Measurements from ENCODE around the gene CARD19. TPM values are rescaled to one million over a fixed set of nuclear protein-coding genes. Genes with fewer than 3 reads are reported as not detected.
A peak's percentile ranks its signal among the peaks of the same experiment; 100 is the strongest.

The CARD19 gene
- total RNA-seq, 8 experiments from 2014 or later, result 17.5 to 57.7 (median 30.1) TPM

DNA sequence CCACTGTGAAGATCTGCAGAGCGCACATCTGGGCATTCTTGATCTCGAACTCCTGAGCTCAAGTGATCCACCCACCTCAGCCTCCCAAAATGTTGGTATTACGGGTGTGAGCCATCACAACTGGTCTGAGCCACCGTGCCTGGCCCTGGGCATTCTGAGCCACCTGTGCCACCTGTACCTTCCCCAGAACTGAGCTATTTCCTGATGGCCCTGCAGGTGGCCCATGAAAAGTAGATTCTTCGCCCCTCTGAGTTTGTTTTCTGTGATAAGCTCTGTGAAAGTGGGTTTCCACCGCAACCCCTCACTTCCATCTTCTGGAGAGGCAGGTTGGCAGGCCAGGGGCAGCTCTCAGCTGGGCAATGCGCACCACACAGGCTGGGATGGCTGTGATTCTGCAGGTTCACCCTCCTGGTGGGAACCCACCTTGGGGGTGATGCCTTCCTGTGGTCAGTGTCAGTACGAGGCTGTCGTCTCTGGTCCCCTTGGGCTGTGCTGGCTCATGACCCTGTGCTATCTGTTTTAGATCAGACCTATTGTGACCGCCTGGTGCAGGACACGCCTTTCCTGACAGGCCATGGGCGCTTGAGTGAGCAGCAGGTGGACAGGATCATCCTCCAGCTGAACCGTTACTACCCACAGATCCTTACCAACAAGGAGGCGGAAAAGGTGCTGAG, 11.3 kb downstream of the CARD19 start:
- ATAC-seq (replicated peaks in 6 of 8), result no peak
- in situ Hi-C loops (cut with MboI; ENCODE audit: low pct_unique_long_range_greater_than_20kb in 2 of 9, low sequenced_read_pairs in 9 of 9, unreplicated experiment in 9 of 9), result no loop called here
- WGBS, 10 experiments, result 80 to 100% (median 93%) methylated on average over 2 to 5 of the region's 14 CpGs; no CpG with 5 or more reads in 5 of the 10 experiments
- no peak overlapping the region for H3K4me3 ChIP-seq
- H3K27ac ChIP-seq, result no peak overlapping the region
- H3K4me1 ChIP-seq (replicated peaks in 1 of 2), result no peaks in the 10 kb centered on the region

DNA sequence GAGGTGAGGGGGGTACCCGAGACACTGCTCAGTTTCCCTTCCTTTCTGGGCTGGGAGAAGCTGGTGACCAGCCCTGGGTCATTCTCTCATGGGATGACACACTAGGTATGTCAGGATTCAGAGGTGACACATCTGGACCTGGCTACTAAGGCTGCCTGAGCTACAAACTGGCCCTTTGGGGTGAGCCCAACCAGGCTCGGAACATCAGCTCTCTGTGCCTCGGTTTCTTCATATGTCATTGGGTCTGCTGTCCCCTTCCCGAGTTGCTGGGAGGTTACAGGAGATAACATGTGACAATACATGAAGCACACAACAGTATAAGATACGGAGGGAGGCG, 11.8 kb downstream of the CARD19 start:
- no peak overlapping the region for H3K27ac ChIP-seq
- 69 to 93% (median 79%) methylated on average over 2 to 3 of the region's 6 CpGs; no CpG with 5 or more reads in 7 of the 10 experiments for WGBS, 10 experiments
- in situ Hi-C loops (cut with MboI; ENCODE audit: low pct_unique_long_range_greater_than_20kb in 2 of 9, low sequenced_read_pairs in 9 of 9, unreplicated experiment in 9 of 9), result no loop called here
- no peaks in the 10 kb centered on the region for H3K4me1 ChIP-seq (replicated peaks in 1 of 2)
- no peak overlapping the region for H3K4me3 ChIP-seq
- ATAC-seq (replicated peaks in 6 of 8), result no peak

DNA sequence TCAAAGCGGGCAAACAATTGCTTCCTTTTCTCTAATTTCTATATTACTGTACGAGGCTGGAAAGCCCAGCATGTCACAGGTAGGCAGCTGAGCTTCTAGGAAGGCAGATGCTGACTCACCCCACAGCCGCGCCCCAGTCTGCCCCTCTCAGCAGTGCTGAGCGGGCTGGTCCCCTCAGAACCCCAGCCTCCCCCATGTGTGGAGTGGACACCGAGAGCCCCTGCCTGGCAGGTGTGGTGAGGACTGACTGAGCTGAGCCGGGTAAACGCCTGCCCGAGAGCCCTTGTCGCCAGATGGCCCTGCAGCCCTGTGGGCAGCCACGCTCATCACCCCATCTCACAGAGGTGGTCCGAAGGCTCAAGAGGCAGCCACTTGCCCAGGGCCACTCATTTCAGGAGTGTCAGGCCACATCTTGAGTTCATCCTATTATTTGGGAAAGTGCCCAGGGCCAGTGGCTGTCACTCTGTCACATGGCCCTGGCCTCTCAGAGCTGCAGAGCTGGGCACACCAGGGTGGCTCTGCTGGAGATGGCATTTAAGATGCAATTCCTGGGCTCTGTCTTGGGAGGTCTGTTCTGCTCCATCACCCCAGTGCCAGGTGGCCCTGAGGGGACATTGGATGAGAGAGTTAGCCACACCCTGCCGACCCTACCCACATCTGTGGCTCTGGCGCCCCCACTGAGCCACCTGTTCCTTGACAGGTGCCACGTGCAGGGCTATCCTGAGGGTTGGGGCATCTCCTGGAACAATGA, 12.4 kb downstream of the CARD19 start:
- peak in 4 of 8 experiments; percentile 11 to 20 (median 14) for ATAC-seq (replicated peaks in 6 of 8)
- Histone ChIP-seq H3K4me1 (replicated peaks in 1 of 2) (no peaks in the 10 kb centered on the region), H3K27ac (no peak overlapping the region), H3K4me3 (no peak overlapping the region)
- in situ Hi-C loops (cut with MboI; ENCODE audit: low pct_unique_long_range_greater_than_20kb in 2 of 9, low sequenced_read_pairs in 9 of 9, unreplicated experiment in 9 of 9), result no loop called here
- 40 to 90% (median 82%) methylated on average over 1 to 10 of the region's 15 CpGs; no CpG with 5 or more reads in 6 of the 10 experiments for WGBS, 10 experiments

DNA sequence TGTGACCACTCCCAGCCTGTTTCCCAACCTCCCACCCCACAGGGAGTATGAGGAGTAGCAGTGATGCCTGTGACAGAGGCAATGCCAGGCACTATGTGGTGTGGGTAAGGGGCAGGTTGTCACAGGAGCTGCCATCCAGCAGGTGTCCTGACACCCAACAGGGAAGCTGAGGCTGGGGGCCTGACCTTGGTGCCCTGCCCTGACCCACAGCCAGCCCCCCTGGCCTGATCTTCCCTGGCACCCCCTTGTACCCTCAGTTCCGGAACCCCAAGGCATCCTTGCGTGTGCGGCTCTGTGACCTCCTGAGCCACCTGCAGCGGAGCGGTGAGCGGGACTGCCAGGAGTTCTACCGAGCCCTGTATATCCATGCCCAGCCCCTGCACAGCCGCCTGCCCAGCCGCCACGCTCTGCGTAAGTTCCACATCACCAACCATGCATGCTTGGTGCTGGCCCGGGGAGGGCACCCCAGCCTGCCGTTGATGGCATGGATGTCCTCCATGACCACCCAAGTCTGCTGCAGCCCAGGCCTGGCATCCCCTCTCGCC, 14.4 kb downstream of the CARD19 start:
- Histone ChIP-seq H3K4me1 (replicated peaks in 1 of 2) (no peaks in the 10 kb centered on the region), H3K4me3 (no peak overlapping the region), H3K27ac (no peak overlapping the region)
- in situ Hi-C loops (cut with MboI; ENCODE audit: low pct_unique_long_range_greater_than_20kb in 2 of 9, low sequenced_read_pairs in 9 of 9, unreplicated experiment in 9 of 9), result no loop called here
- no peak for ATAC-seq (replicated peaks in 6 of 8)
- WGBS, 10 experiments, result 59 to 100% (median 86%) methylated on average over 1 to 3 of the region's 14 CpGs; no CpG with 5 or more reads in 7 of the 10 experiments

DNA sequence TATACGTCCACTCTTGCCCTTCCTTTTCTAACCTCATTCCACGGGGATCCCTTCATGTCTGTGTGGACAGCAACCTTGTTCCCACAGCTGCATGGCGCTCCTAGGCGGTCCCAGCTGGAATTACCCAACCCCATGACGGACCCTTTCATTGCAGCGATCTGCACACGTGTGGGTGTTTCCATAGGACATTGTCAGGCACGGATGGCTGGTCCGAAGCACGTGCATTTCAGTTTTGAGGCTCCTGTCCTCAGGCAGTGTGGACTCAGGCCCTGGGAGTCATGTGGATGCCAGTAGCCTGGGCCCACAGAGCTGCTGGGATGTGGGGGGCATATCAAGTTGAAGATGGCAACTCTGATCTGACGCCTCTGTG, 15.0 kb downstream of the CARD19 start:
- ATAC-seq (replicated peaks in 6 of 8), result no peak
- no peak overlapping the region for H3K27ac ChIP-seq
- peaks cover 0 to under 1% of the 10 kb centered on the region in 2 donors for H3K4me1 ChIP-seq (replicated peaks in 1 of 2)
- in situ Hi-C loops (cut with MboI; ENCODE audit: low pct_unique_long_range_greater_than_20kb in 2 of 9, low sequenced_read_pairs in 9 of 9, unreplicated experiment in 9 of 9), result no loop called here
- H3K4me3 ChIP-seq, result no peak overlapping the region
- WGBS, 10 experiments, result 70 to 100% (median 89%) methylated on average over 1 to 11 of the region's 11 CpGs; no CpG with 5 or more reads in 4 of the 10 experiments

DNA sequence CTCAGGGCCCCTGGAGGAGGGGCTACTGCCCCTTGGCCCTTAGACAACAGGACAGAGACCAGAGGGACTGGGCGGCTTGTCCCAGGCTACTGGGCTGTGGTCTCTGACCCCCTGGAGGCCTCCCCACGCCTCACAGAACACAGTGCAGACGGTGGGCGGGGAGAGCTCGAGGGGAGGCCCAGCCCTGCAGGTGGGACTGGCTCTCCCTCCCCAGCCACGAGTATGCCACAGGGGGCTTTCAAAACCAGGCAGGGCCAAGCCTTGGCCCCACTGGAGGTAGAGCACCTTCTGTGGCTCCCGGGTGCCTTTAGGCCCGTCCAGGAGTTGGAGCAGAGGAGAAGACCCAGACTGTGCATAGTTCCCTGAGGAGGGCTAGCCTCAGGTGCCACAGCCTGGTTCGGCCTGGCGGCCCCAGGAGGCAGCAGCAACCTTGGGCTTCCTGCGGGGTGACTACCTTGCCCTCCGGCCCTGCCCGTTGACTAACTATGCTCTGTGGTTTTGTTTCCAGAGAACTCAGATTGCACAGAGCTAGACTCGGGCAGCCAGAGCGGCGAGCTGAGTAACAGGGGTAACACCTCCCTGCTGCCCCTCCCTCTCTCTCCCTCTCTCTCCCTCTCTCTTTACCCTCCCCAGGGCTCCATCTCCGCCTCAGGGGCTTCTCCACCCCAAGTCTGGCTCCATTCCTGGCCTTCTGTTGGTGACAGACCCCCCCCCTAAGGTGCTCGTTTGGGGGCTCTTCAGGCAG, 15.5 kb downstream of the CARD19 start:
- no peak overlapping the region for H3K27ac ChIP-seq

DNA sequence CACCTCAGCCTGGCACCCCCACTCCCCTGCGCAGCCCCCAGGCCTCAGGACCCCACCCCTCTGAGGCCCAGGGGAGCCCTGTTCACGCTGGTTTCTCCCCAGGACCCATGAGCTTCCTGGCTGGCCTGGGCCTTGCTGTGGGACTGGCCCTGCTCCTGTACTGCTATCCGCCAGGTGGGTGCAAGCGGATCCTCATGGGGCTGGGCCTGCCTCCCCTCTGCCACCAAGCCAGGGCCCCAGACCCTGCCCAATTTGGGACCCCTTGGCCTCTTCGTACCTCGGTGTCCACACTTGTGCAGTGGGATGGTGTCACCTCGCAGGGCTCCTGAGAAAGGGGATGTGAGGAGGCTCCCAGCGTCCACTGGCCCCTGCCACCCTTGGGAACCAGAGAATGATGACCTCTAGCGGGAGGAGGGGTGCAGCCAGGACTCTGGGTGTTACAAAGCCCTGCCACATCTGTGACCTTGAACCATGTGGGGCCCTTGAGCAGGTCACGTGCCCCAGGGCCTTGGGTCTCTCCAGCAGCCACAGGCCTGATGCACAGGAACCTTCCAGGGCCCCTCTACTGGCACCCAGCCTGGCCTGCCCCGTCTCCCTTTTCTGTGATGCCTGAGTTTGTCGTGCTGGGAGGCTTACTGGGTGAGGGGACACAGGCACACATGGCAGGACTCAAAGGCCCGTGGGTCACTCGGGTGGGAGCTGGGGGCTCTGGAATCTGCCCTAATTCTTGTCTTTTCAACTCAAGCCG, 16.3 kb downstream of the CARD19 start:
- H3K27ac ChIP-seq, result no peak overlapping the region
- no peak overlapping the region for H3K4me3 ChIP-seq
- peaks cover 0 to 7% of the 10 kb centered on the region in 2 donors for H3K4me1 ChIP-seq (replicated peaks in 1 of 2)
- 70 to 100% (median 95%) methylated on average over 1 to 5 of the region's 15 CpGs; no CpG with 5 or more reads in 5 of the 10 experiments for WGBS, 10 experiments
- in situ Hi-C loops (cut with MboI; ENCODE audit: low pct_unique_long_range_greater_than_20kb in 2 of 9, low sequenced_read_pairs in 9 of 9, unreplicated experiment in 9 of 9), result no loop called here
- ATAC-seq (replicated peaks in 6 of 8), result no peak

More for the DNA sequence above, 15.5 kb downstream of the CARD19 start:
- 60 to 89% (median 63%) methylated on average over 1 to 4 of the region's 18 CpGs; no CpG with 5 or more reads in 7 of the 10 experiments for WGBS, 10 experiments
- in situ Hi-C loops (cut with MboI; ENCODE audit: low pct_unique_long_range_greater_than_20kb in 2 of 9, low sequenced_read_pairs in 9 of 9, unreplicated experiment in 9 of 9), result no loop called here
- no peak for ATAC-seq (replicated peaks in 6 of 8)
- H3K4me1 ChIP-seq (replicated peaks in 1 of 2), result peaks cover 0 to 6% of the 10 kb centered on the region in 2 donors
- H3K4me3 ChIP-seq, result no peak overlapping the region

DNA sequence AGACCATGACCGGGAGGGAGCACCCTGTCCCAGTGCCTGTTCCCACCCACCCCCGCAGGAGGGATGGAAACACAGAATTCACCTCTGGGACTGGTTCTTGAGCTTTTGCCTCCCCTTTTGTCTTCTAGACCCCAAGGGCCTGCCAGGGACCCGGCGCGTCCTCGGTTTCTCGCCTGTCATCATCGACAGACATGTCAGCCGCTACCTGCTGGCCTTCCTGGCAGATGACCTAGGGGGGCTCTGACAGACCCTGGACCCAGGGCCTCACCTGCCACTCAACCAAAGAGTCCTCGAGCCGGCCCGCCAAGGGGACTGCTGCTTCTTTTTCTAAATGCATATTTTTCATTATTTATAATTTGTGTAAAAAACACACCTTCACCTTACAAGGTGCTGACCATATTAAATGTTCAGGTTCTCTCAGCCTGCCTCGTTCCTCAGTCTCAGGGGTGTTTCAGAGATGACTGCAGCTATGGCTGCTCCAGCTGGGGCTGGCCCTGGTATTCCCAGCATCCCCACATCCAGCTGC, 16.9 kb downstream of the CARD19 start:
- Histone ChIP-seq H3K27ac (no peak overlapping the region), H3K4me1 (replicated peaks in 1 of 2) (peaks cover 0 to 7% of the 10 kb centered on the region in 2 donors), H3K4me3 (no peak overlapping the region)
- in situ Hi-C loops (cut with MboI; ENCODE audit: low pct_unique_long_range_greater_than_20kb in 2 of 9, low sequenced_read_pairs in 9 of 9, unreplicated experiment in 9 of 9), result no loop called here
- WGBS, 10 experiments, result 0 to 100% (median 81%) methylated on average over 1 to 8 of the region's 13 CpGs; no CpG with 5 or more reads in 2 of the 10 experiments
- no peak for ATAC-seq (replicated peaks in 6 of 8)

DNA sequence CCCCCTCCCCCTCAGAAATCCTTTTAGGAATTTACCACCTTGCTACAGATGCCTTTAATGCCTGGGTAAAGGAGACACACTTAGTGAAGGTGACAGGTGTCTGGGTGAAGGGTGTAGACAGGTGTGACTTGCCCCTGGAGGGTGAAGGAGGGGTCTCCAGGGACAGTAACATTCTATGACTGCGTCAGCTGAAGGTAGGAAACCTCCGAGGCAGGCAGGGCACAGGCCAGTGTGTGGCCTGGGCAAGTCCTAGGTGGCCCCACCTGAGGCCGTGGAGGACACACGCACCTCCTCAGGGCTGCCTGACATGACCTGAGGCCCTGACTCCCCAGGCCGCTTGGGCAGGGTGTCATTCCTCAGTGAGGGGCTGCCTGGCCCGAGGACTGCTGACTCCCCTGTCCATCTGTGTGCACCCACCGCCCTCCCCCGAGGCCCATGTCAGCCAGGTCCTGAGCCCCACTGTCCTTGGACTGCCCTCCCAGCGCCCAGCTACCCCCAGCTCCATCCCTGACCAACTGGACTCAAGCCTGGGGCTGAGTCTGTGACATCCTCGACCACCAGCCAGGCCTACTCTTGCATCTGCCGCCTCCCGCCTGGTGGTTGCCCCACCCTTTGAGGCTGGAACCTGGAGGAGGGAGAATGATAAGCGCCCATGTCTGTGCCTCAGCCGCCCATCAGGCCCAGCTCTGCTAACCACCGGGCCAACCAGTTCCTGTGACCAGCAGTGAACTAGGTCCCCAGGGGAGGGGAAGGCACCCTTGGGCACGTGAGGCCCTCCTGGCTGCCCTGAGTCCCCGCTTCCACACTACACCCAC, 18.4 kb downstream of the CARD19 start:
- no peak overlapping the region for H3K4me3 ChIP-seq
- ATAC-seq (replicated peaks in 6 of 8), result peak in 2 of 8 experiments; percentile 7 to 21
- no peak overlapping the region for H3K27ac ChIP-seq
- in situ Hi-C loops (cut with MboI; ENCODE audit: low pct_unique_long_range_greater_than_20kb in 2 of 9, low sequenced_read_pairs in 9 of 9, unreplicated experiment in 9 of 9), result no loop called here
- peaks cover 0 to 7% of the 10 kb centered on the region in 2 donors for H3K4me1 ChIP-seq (replicated peaks in 1 of 2)
- no CpG with 5 or more reads among the region's 17 CpGs for WGBS, 10 experiments

DNA sequence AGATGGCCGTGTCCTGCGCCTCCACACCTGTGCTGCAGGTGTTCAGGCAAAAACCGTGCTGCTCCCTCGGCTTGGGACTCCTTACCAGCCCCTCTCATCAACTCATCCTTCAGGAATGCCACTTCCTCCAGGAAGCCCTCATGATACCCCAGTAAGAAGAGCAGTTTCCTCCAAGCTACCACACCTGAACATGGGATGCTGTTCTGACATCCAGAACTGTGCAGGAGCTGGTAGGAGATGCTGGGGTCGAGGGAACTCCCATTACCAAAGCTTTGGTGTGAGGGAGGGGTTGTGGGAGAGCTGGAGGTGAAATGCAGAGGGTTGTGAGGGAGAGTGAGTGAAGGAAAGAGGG, 18.9 kb downstream of the CARD19 start:
- 60 to 90% methylated on average over 1 to 2 of the region's 5 CpGs; no CpG with 5 or more reads in 8 of the 10 experiments for WGBS, 10 experiments
- no peak overlapping the region for H3K27ac ChIP-seq
- H3K4me1 ChIP-seq (replicated peaks in 1 of 2), result peaks cover 0 to 7% of the 10 kb centered on the region in 2 donors
- no peak overlapping the region for H3K4me3 ChIP-seq
- no peak for ATAC-seq (replicated peaks in 6 of 8)
- in situ Hi-C loops (cut with MboI; ENCODE audit: low pct_unique_long_range_greater_than_20kb in 2 of 9, low sequenced_read_pairs in 9 of 9, unreplicated experiment in 9 of 9), result no loop called here

DNA sequence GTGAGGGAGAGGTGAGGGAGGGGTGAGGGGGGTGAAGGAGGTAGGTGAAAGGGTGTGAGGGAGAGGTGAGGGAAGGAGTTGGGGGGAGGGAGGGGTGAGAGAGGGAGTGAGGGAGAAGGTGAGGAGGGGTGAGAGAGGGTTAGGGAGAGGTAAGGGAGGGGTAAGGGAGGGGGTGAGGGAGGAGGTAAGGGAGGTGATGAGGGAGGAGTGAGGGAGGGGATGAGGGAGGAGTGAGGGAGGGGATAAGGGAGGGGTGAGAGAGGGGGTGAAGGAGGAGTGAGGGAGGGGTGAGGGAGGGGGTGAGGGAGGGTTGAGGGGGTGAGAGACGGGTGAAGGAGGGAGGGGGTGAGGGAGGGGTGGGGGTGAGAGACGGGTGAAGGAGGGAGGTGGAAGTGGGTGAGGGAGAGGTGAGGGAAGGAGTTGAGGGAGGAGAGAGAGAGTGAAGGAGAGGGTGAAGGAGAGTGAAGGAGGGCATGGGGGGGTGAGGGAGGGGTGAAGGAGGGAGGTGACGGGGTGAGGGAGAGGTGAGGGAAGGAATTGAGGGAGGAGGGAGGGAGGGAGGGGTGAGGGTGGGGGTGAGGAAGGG, 19.6 kb downstream of the CARD19 start:
- no peak overlapping the region for H3K4me3 ChIP-seq
- H3K4me1 ChIP-seq (replicated peaks in 1 of 2), result peaks cover 0 to 7% of the 10 kb centered on the region in 2 donors
- in situ Hi-C loops (cut with MboI; ENCODE audit: low pct_unique_long_range_greater_than_20kb in 2 of 9, low sequenced_read_pairs in 9 of 9, unreplicated experiment in 9 of 9), result no loop called here
- no peak overlapping the region for H3K27ac ChIP-seq
- no CpG with 5 or more reads among the region's 3 CpGs for WGBS, 10 experiments
- no peak for ATAC-seq (replicated peaks in 6 of 8)

All from motor neuron (in vitro differentiated cells).